ENCODE data around the gene BPIFB4.
"Not testable (repeated sequence)": the region's sequence is repeated elsewhere in the genome, so short reads cannot be mapped to it uniquely, and the experiment has no call there.

The BPIFB4 gene

GRCh38 chr20:33091147-33091546 lies 11.7 kb downstream of the BPIFB4 start:
- no peak for DNase-seq

- DNase-seq = no peak
Observed at GRCh38 chr20:33091693-33092092, 12.2 kb downstream of the BPIFB4 start.

- DNase-seq = no peak
Observed at GRCh38 chr20:33092361-33092760, 12.9 kb downstream of the BPIFB4 start.

GRCh38 chr20:33093074-33093473 lies 13.6 kb downstream of the BPIFB4 start:
- no peak for DNase-seq

- DNase-seq = no peak
Observed at GRCh38 chr20:33093582-33093981, 14.1 kb downstream of the BPIFB4 start.

- no peak for DNase-seq
Observed at GRCh38 chr20:33095249-33095648, 15.8 kb downstream of the BPIFB4 start.

GRCh38 chr20:33095902-33096584 lies 16.6 kb downstream of the BPIFB4 start:
- peak; percentile 76 for DNase-seq

- DNase-seq = no peak
Observed at GRCh38 chr20:33097001-33097400, 17.6 kb downstream of the BPIFB4 start.

GRCh38 chr20:33099843-33100538 lies 20.5 kb downstream of the BPIFB4 start:
- no peak for DNase-seq

GRCh38 chr20:33103556-33103955 lies 24.1 kb downstream of the BPIFB4 start:
- no peak for DNase-seq

- no peak for DNase-seq
Observed at GRCh38 chr20:33104336-33104735, 24.9 kb downstream of the BPIFB4 start.

GRCh38 chr20:33105316-33105924 lies 26.0 kb downstream of the BPIFB4 start:
- no peak for DNase-seq

GRCh38 chr20:33106058-33106620 lies 26.7 kb downstream of the BPIFB4 start:
- DNase-seq = peak; percentile 26

GRCh38 chr20:33108661-33109060 lies 29.2 kb downstream of the BPIFB4 start:
- no peak for DNase-seq

- DNase-seq = no peak
Observed at GRCh38 chr20:33110147-33110825, 30.8 kb downstream of the BPIFB4 start.

- no peak for DNase-seq
Observed at GRCh38 chr20:33111306-33111705, 31.9 kb downstream of the BPIFB4 start.

GRCh38 chr20:33112547-33113386 lies 33.3 kb downstream of the BPIFB4 start:
- no peak for DNase-seq

GRCh38 chr20:33113387-33113908 lies 34.0 kb downstream of the BPIFB4 start:
- no peak for DNase-seq

- DNase-seq = not testable (repeated sequence)
Observed at GRCh38 chr20:33115501-33115900, 36.1 kb downstream of the BPIFB4 start.

GRCh38 chr20:33119725-33120720 lies 40.6 kb downstream of the BPIFB4 start:
- DNase-seq = no peak

GRCh38 chr20:33120934-33121333 lies 41.5 kb downstream of the BPIFB4 start:
- no peak for DNase-seq

Measured in NCI-H1092 (cell line).